ENCODE data around the gene SASH1.

GRCh38 chr6:148523551-148523950 is 180.9 kb downstream of the SASH1 start:
- TF ChIP-seq, protein P1, sequence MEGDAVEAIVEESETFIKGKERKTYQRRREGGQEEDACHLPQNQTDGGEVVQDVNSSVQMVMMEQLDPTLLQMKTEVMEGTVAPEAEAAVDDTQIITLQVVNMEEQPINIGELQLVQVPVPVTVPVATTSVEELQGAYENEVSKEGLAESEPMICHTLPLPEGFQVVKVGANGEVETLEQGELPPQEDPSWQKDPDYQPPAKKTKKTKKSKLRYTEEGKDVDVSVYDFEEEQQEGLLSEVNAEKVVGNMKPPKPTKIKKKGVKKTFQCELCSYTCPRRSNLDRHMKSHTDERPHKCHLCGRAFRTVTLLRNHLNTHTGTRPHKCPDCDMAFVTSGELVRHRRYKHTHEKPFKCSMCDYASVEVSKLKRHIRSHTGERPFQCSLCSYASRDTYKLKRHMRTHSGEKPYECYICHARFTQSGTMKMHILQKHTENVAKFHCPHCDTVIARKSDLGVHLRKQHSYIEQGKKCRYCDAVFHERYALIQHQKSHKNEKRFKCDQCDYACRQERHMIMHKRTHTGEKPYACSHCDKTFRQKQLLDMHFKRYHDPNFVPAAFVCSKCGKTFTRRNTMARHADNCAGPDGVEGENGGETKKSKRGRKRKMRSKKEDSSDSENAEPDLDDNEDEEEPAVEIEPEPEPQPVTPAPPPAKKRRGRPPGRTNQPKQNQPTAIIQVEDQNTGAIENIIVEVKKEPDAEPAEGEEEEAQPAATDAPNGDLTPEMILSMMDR (IDR thresholded peaks at IDR 0.05; ENCODE audit: poor library complexity, severe bottlenecking) = no peak
- TF ChIP-seq POLR2AphosphoS5 (IDR thresholded peaks at IDR 0.05) (no peak), TAF1 (IDR thresholded peaks at IDR 0.05; ENCODE audit: low read depth) (no peak), SMC3 (conservative IDR thresholded peaks at IDR 0.05; ENCODE audit: poor library complexity) (no peak)

Measured in neural cell (in vitro differentiated cells).